Caki2 (cell line): ENCODE results near the gene ENTREP3. TPM values are rescaled to one million over a fixed set of nuclear protein-coding genes. Genes with fewer than 3 reads are reported as not detected.
"Not testable (repeated sequence)": the region's sequence is repeated elsewhere in the genome, so short reads cannot be mapped to it uniquely, and the experiment has no call there.

Experiments
- DNase-seq: peaks from one replicate; pipeline ENCODE4 v3.0.0-alpha.2; 2015; ENCODE audit warnings: low read depth
- in situ Hi-C: cut with HindIII; loops from 2 replicates; pipeline ENCODE4 v1.10.0; 2016; ENCODE audit warnings: low sequenced_read_pairs, low pct_unique_long_range_greater_than_20kb, mixed read lengths
- total RNA-seq: library from RNA; depleted of rRNA; stranded (reverse); fragments of >200 nt; shearing (Covaris generic); gene quantifications from 2 replicates; pipeline ENCODE4 v1.2.3, GENCODE V29; 2014; ENCODE audit warnings: low replicate concordance; rRNA removed

Gene ENTREP3
- 4.3 and 7.1 TPM in 2 replicates for total RNA-seq

- peak; percentile 80 for DNase-seq
- in situ Hi-C loops: no loop called here
Observed at GRCh38 chr1:155255243-155256007, at the start of gene ENTREP3. TSS of gene ENTREP3 (minus strand) at chr1:155255483. CDS start at chr1:155254877, 606 bp downstream.

GRCh38 chr1:155304558-155305063 lies 49.3 kb upstream of the ENTREP3 start:
- peak; percentile 52 for DNase-seq
- in situ Hi-C loops: no loop called here

GRCh38 chr1:155301342-155301841 lies 46.1 kb upstream of the ENTREP3 start, which contains the start of gene PKLR:
TSS of gene PKLR (minus strand) at chr1:155301438. CDS start at chr1:155301395, 43 bp downstream.
- in situ Hi-C loops: no loop called here
- DNase-seq: no peak

GRCh38 chr1:155300553-155301329 lies 45.5 kb upstream of the ENTREP3 start:
- in situ Hi-C loops: no loop called here
- no peak for DNase-seq

- in situ Hi-C loops: no loop called here
- DNase-seq: no peak
Observed at GRCh38 chr1:155300024-155300423, 44.7 kb upstream of the ENTREP3 start.

- DNase-seq: no peak
- in situ Hi-C loops: no loop called here
Observed at GRCh38 chr1:155297384-155297783, 42.1 kb upstream of the ENTREP3 start.

- DNase-seq: no peak
- in situ Hi-C loops: no loop called here
Observed at GRCh38 chr1:155296661-155297060, 41.4 kb upstream of the ENTREP3 start.

- in situ Hi-C loops: no loop called here
Observed at GRCh38 chr1:155295942-155296267, 40.6 kb upstream of the ENTREP3 start.

GRCh38 chr1:155295183-155295941 lies 40.1 kb upstream of the ENTREP3 start:
- no peak for DNase-seq
- in situ Hi-C loops: no loop called here

More at GRCh38 chr1:155295942-155296267, 40.6 kb upstream of the ENTREP3 start:
- no peak for DNase-seq

- no peak for DNase-seq
- in situ Hi-C loops: no loop called here
Observed at GRCh38 chr1:155294520-155295182, 39.4 kb upstream of the ENTREP3 start.

GRCh38 chr1:155293086-155293749 lies 37.9 kb upstream of the ENTREP3 start:
- DNase-seq: no peak
- in situ Hi-C loops: no loop called here

GRCh38 chr1:155291006-155291405 lies 35.7 kb upstream of the ENTREP3 start:
- DNase-seq, in situ Hi-C loops: not testable (repeated sequence)

- in situ Hi-C loops: no loop called here
- DNase-seq: no peak
Observed at GRCh38 chr1:155287987-155288543, 32.8 kb upstream of the ENTREP3 start.

GRCh38 chr1:155286544-155286943 lies 31.3 kb upstream of the ENTREP3 start:
- no peak for DNase-seq
- in situ Hi-C loops: no loop called here

- in situ Hi-C loops: no loop called here
- DNase-seq: no peak
Observed at GRCh38 chr1:155285631-155286044, 30.4 kb upstream of the ENTREP3 start.

GRCh38 chr1:155285063-155285462 lies 29.8 kb upstream of the ENTREP3 start:
- in situ Hi-C loops: no loop called here
- DNase-seq: no peak

GRCh38 chr1:155284476-155284875 lies 29.2 kb upstream of the ENTREP3 start:
- in situ Hi-C loops: no loop called here
- DNase-seq: no peak
